B cell (primary cell): Measurements from ENCODE around the gene SLC25A51. TPM values are rescaled to one million over a fixed set of nuclear protein-coding genes. Genes with fewer than 3 reads are reported as not detected.

ENCODE experiments used
- ATAC-seq: fragments of 200-7000 bp; cut with Tn5 transposase; one replicate; pipeline ENCODE4 v1.10.0; 2021; ENCODE audit warnings: low read depth, mild to moderate bottlenecking, moderate number of reproducible peaks, moderate library complexity
- CTCF ChIA-PET: fragments of 350-600 bp; sonication (Branson Sonifier 250); formaldehyde crosslinking; loops from one replicate; lab custom pipeline; 2021; ENCODE audit warnings: antibody characterized with exemption, inconsistent platforms; lab: Charles Lee
- POLR2A ChIA-PET: fragments of 350-600 bp; sonication (Branson Sonifier 250); formaldehyde crosslinking; loops from one replicate; lab custom pipeline; 2021; ENCODE audit warnings: antibody characterized with exemption; lab: Charles Lee
- DNase-seq: peaks from one replicate; pipeline ENCODE4 v3.0.0; 2013
- H2AFZ ChIP-seq: 2 replicates; pipeline ENCODE4 v1.6.1; 2012; ENCODE audit warnings: mild to moderate bottlenecking, low read depth, low read length; ENCODE audit not compliant: insufficient read depth, poor library complexity, severe bottlenecking
- H3K27ac ChIP-seq, 2 donors: 1 replicate in 1 of 2; 2 replicates in 1 of 2; pipeline ENCODE4 v1.5.1; 2012 to 2013; ENCODE audit warnings: low read length in 2 of 2, mild to moderate bottlenecking in 2 of 2, moderate library complexity in 1 of 2
- H3K27me3 ChIP-seq, 4 experiments: fragments of 200-600 bp in 1 of 4; sonication (generic) in 1 of 4; replicated peaks in 1 of 4; 1 replicate in 2 of 4; 2 replicates in 2 of 4; pipeline versions ENCODE4 v1.6.1 to v1.7.0; 2013 to 2016; ENCODE audit warnings: low read length in 3 of 4, mild to moderate bottlenecking in 2 of 4, mixed read lengths in 1 of 4, moderate library complexity in 1 of 4; ENCODE audit not compliant: insufficient read depth in 4 of 4, control insufficient read depth in 3 of 4; ENCODE audit errors: control extremely low read depth in 1 of 4
- H3K36me3 ChIP-seq, 2 experiments: replicated peaks in 1 of 2; 1 replicate in 1 of 2; 2 replicates in 1 of 2; pipeline versions ENCODE4 v1.6.1 to v1.7.1; 2013; ENCODE audit warnings: low read length in 1 of 2; ENCODE audit not compliant: insufficient read depth in 2 of 2, control insufficient read depth in 1 of 2; ENCODE audit errors: control extremely low read depth in 1 of 2, extremely low read depth in 1 of 2
- H3K4me1 ChIP-seq, 2 donors: fragments of 200-600 bp in 1 of 2; sonication (generic) in 1 of 2; 1 replicate in 1 of 2; 2 replicates in 1 of 2; pipeline versions ENCODE4 v1.5.1 to v1.6.1; 2013 to 2017; ENCODE audit warnings: low read length in 2 of 2; ENCODE audit not compliant: control insufficient read depth in 2 of 2, insufficient read depth in 2 of 2
- H3K4me2 ChIP-seq: replicated peaks from 2 replicates; pipeline ENCODE3; 2012; ENCODE audit warnings: mild to moderate bottlenecking, low read depth, low read length; ENCODE audit not compliant: poor library complexity, severe bottlenecking
- H3K4me3 ChIP-seq, 5 experiments: fragments of 200-600 bp in 1 of 5; sonication (generic) in 1 of 5; 1 replicate in 3 of 5; 2 replicates in 2 of 5; pipeline versions ENCODE4 v1.5.1 to v1.7.0; 2011 to 2016; ENCODE audit warnings: low read length in 4 of 5, mild to moderate bottlenecking in 4 of 5, low read depth in 2 of 5, control low read depth in 1 of 5, moderate library complexity in 1 of 5; ENCODE audit not compliant: insufficient read depth in 1 of 5; ENCODE audit errors: control extremely low read depth in 1 of 5, extremely low read depth in 1 of 5
- H3K79me2 ChIP-seq: fragments of 200-600 bp; sonication (generic); one replicate; pipeline ENCODE4 v1.6.0; 2016; ENCODE audit warnings: low read length; ENCODE audit not compliant: control insufficient read depth, insufficient read depth
- H3K9ac ChIP-seq: fragments of 200-600 bp; sonication (generic); 2 replicates; pipeline ENCODE4 v1.6.1; 2017; ENCODE audit warnings: mild to moderate bottlenecking, low read length, moderate library complexity
- H3K9me3 ChIP-seq, 3 donors: one replicate each; pipeline versions ENCODE4 v1.6.1 to v1.7.1; 2013; ENCODE audit warnings: low read length in 2 of 3; ENCODE audit not compliant: control insufficient read depth in 2 of 3, insufficient read depth in 1 of 3; ENCODE audit errors: control extremely low read depth in 1 of 3
- H4K20me1 ChIP-seq: 2 replicates; pipeline ENCODE4 v1.6.0; 2012; ENCODE audit warnings: mild to moderate bottlenecking, low read length; ENCODE audit not compliant: insufficient read depth, control insufficient read depth, poor library complexity, severe bottlenecking
- H3K27ac Mint-ChIP-seq: one replicate; pipeline ENCODE4 v1.8.0; 2021; ENCODE audit warnings: mixed read lengths
- H3K27me3 Mint-ChIP-seq: one replicate; pipeline ENCODE4 v1.8.0; 2021; ENCODE audit warnings: mixed read lengths
- H3K4me1 Mint-ChIP-seq: one replicate; pipeline ENCODE4 v1.8.0; 2021; ENCODE audit warnings: mixed read lengths
- H3K4me3 Mint-ChIP-seq: one replicate; pipeline ENCODE4 v1.8.0; 2021; ENCODE audit warnings: mixed read lengths
- H3K9me3 Mint-ChIP-seq: one replicate; pipeline ENCODE4 v1.8.0; 2022; ENCODE audit warnings: mixed read lengths; ENCODE audit not compliant: insufficient read depth
- CTCF ChIP-seq: fragments of 200-600 bp; IDR thresholded peaks from one replicate; pipeline ENCODE4 v1.8.0; 2022; ENCODE audit warnings: antibody characterized with exemption, mild to moderate bottlenecking
- EZH2 ChIP-seq: IDR thresholded peaks from 2 replicates; pipeline ENCODE4 v1.6.1; 2012; ENCODE audit warnings: borderline replicate concordance, low read depth, mild to moderate bottlenecking, moderate library complexity, low read length; ENCODE audit not compliant: insufficient read depth, poor library complexity, severe bottlenecking
- WGBS: methylation state at CpG from one replicate; pipeline ENCODE4 v1.1.5; 2013; ENCODE audit warnings: missing lambda C conversion rate; ENCODE audit not compliant: insufficient coverage; 5-methylcytosine and 5-hydroxymethylcytosine counted together
- intact Hi-C: fragments of 100-400 bp; cut with micrococcal nuclease; formaldehyde crosslinking; loops from one replicate; pipeline ENCODE4 v1.10.0; 2022
- polyA plus RNA-seq: library from polyadenylated mRNA; depleted of rRNA; stranded (reverse); fragments of >200 nt; gene quantifications from 2 replicates; pipeline ENCODE4 v1.2.3, GENCODE V29; 2012
- total RNA-seq, 2 donors: library from RNA; stranded (reverse); fragments of 120-200 nt in 1 of 2; gene quantifications; 1 replicate in 1 of 2; 2 replicates in 1 of 2; pipeline versions ENCODE4 v1.2.3 to v1.2.4, GENCODE V29; 2013 to 2022

The SLC25A51 gene
- total and polyA plus RNA-seq, 2 donors (not counting 1 experiment from before 2014, with no cell fraction given), result 12.9 to 27.8 TPM

- H3K27ac Mint-ChIP-seq, result no peak overlapping the region
- no peaks in the 10 kb centered on the region for H3K4me1 ChIP-seq
- POLR2A ChIA-PET, result no interaction called here
- intact Hi-C loops, result no loop called here
- no peak overlapping the region for H3K27ac ChIP-seq
- H3K27me3 Mint-ChIP-seq, result peaks cover 3% of the 10 kb centered on the region
- H3K79me2 ChIP-seq, result no peaks in the 10 kb centered on the region
- no peaks in the 10 kb centered on the region for H3K27me3 ChIP-seq
- H3K4me2 ChIP-seq, result no peak overlapping the region
- ATAC-seq, result no peak
- no peak overlapping the region for H3K9ac ChIP-seq
- CTCF ChIA-PET, result no interaction called here
- H3K4me3 ChIP-seq, result no peak overlapping the region
- H3K9me3 Mint-ChIP-seq, result no peaks in the 10 kb centered on the region
- no peak overlapping the region for H2AFZ ChIP-seq
- DNase-seq, result no peak
- H4K20me1 ChIP-seq, result no peaks in the 10 kb centered on the region
- no CpG with 5 or more reads among the region's 5 CpGs for WGBS
- no peaks in the 10 kb centered on the region for H3K36me3 ChIP-seq
- H3K9me3 ChIP-seq, result peaks cover 0 to 4% (median 4%) of the 10 kb centered on the region in 3 donors
- no peaks in the 10 kb centered on the region for H3K4me1 Mint-ChIP-seq
- TF ChIP-seq CTCF, result no peak
- no peak for TF ChIP-seq EZH2
- H3K4me3 Mint-ChIP-seq, result no peak overlapping the region
These were observed 27.7 kb upstream of the SLC25A51 start for GRCh38 chr9:37931592-37931991.

- TF ChIP-seq EZH2, result no peak
- TF ChIP-seq CTCF, result no peak
- no peak overlapping the region for H2AFZ ChIP-seq
- no peaks in the 10 kb centered on the region for H3K79me2 ChIP-seq
- H3K27me3 Mint-ChIP-seq, result peaks cover 7% of the 10 kb centered on the region
- 54% methylated on average over 11 of the region's 11 CpGs for WGBS
- H3K27me3 ChIP-seq, result no peaks in the 10 kb centered on the region
- no peak overlapping the region for H3K9ac ChIP-seq
- intact Hi-C loops, result no loop called here
- ATAC-seq (no peak), DNase-seq (no peak)
- H3K4me1 ChIP-seq, result no peaks in the 10 kb centered on the region
- H3K36me3 ChIP-seq, result no peaks in the 10 kb centered on the region
- peaks cover 0 to 4% (median 4%) of the 10 kb centered on the region in 3 donors for H3K9me3 ChIP-seq
- H3K4me3 Mint-ChIP-seq, result no peak overlapping the region
- no peak overlapping the region for H3K27ac Mint-ChIP-seq
- H3K27ac ChIP-seq, result no peak overlapping the region
- ChIA-PET CTCF (interaction anchor here (0.9 kb wide), 1 partner anchor 16 kb away, joined by 3 read pairs; no protein-coding TSS in a partner anchor), POLR2A (no interaction called here)
- H3K4me3 ChIP-seq, result no peak overlapping the region
- no peak overlapping the region for H3K4me2 ChIP-seq
- no peaks in the 10 kb centered on the region for H4K20me1 ChIP-seq
- H3K9me3 Mint-ChIP-seq, result no peaks in the 10 kb centered on the region
- no peaks in the 10 kb centered on the region for H3K4me1 Mint-ChIP-seq
These were observed 25.5 kb upstream of the SLC25A51 start for GRCh38 chr9:37929441-37929895.
